LoVo (cell line): ENCODE results near the gene KLHL29.

Experiments used
- DNase-seq: peaks from one replicate; pipeline ENCODE4 v3.0.0-alpha.2; 2016; ENCODE audit warnings: low spot score

Gene KLHL29

GRCh38 chr2:23571085-23571484, 186.1 kb downstream of the KLHL29 start:
- DNase-seq = no peak

DNA sequence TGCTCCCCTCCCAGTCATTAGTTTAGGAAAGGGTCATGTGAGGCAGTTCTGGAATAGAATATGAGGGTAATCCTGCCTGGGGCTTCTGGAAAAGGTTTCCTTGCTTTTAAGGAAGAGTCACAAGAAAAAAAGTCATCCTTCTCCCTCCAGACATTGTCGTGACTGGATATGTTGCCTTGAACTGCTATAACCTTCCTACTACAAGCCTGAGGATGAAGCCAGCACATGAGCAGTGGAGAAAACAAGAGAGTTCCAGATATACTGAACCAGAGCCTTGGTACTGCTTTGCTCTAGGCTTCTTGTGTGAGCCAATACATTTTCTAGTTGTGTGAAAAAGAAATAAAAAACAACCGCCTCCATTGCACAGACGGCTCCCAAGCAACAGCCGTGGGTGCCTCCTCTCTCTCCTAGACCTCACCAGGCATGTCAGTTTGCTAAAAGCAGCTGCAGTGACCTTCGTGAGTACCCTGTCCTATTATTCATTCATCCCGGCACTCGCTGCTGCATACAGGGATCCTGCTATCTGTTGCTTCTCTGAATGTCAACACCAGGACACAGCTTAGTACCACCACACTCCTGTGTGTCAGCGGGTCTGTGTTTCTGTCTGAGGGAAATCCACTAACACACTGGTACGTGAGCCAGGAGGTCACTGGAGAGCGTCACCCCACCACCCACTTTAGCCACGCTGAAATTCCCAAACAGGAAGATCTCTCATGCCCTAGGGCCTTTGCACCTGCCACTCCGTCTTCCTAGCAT, 186.7 kb downstream of the KLHL29 start:
- DNase-seq = no peak

DNA sequence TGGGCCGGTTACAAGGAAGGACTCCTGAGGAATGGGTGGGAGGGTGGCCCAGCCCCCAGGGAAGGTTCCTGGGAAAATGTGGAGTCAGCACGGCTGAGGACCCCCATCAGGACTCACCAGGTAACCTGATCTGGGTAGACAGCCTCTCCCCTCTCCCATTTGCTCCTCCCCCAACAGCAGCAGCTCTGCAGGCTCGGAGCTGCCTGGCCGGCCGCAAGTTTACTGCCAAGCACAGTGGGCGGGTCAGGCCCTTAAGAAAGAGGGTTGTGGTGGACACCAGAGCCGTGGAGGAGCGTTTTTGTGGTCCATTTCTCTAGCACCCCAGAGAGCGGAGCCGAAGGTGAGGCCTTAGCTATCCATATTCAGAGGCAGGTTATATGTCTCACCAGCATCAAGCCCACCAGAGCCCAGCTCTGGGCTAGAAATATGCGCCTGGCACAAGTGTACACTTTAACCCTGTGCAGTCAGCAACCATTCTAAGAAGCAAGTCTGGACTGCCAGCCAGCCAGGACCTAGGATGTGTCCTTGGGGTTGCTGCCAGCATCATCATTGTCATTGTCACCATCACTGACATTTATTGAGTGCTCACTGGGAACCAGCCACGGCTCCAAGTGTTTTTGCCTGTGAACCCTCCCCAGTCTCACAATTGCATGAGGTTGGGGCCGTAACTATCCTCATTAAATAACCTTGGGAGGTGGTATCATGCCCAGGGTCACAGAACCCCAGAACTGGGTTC, 190.1 kb downstream of the KLHL29 start:
- DNase-seq = no peak

GRCh38 chr2:23578964-23579671, 194.1 kb downstream of the KLHL29 start:
- no peak for DNase-seq

DNA sequence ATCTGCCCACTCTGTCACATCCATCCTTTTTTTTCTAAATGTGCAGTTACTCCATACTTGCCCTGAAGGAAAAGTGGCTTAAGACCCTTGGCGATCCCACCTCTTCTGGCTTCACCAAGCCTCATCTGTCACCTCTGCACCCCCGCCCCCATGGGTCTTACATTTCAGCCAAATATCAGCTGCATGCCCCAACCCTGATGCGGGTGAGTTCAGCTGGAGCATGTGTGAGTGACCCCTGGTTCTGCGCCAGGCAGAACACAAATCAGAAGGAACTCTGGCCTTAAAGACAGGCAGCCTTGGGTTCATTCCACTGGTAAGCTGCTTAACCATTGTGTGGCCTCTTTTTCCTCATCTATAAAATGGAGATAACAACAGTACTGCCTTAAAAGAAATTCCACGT, 194.7 kb downstream of the KLHL29 start:
- DNase-seq = no peak

- DNase-seq = no peak
These were observed 198.5 kb downstream of the KLHL29 start for GRCh38 chr2:23583467-23583866.

DNA sequence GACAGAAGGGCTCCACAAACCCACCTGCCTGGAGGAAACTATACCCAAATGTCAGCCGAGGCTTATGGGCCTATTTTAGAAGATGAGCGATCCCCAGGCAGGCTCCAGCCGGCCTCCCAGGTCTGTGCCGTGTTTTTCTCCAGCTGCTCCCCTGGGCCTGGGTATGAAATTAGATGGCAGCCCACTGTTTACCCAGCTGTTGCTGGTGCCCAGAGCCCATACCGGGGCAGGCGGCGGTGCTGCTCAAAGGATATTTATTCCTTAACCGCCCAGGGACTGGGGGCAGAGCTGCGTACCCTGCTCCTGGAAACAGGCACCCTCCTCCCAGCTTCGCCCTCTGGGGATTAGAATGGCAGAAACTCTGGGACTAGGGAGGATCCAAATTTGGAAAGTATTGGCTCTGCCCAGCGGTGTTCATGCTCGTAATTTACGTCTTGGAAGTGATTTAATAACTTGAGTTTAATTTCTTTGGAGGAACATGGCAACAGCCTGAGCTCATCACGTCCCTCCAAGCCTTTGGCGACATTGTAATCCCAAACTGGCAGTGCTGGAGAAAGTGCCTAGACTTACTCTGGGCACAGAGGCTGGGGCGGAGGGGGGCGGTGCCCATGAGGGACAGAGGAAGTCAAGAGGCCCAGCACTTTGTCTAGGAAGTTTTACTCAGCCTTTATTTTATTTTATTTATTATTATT, 199.2 kb downstream of the KLHL29 start:
- DNase-seq = no peak

GRCh38 chr2:23585273-23586170, 200.5 kb downstream of the KLHL29 start:
- DNase-seq = no peak

GRCh38 chr2:23586741-23587306, 201.8 kb downstream of the KLHL29 start:
- no peak for DNase-seq

GRCh38 chr2:23587341-23587880, 202.4 kb downstream of the KLHL29 start:
- no peak for DNase-seq

GRCh38 chr2:23588106-23588505, 203.1 kb downstream of the KLHL29 start:
- DNase-seq = no peak

DNA sequence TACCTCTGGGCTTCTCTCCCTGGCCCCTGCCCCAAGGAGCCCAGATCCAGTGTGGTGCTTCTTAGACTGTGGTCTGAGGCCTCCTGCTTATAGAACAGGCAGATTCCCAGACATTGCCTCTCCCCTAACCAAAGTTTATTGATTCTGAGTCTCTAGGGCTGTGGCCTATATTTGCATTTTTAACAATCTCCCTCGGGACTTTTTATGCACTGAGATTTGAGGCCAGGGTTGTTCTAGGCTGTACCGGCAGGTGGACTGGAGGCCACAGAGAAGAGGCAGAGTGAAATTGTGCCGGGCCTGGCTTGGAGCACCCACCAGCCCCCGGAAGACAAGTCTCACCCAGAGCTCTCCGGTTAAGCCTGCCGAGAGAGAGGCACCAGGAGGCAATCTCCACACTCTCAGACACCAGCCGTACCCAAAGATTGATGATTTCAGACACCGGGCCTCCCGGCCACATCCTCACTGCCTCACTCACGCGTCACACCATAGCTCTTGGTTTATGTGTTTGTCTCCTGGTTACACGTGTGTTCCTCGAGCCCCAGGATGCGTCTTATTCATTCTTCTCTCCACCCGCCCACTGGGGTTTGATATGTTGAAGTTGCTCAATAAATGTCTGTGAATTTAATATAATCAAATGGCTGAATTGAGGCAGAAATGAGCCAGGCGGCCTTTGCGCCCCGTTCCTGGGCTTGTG, 203.7 kb downstream of the KLHL29 start:
- DNase-seq = no peak

DNA sequence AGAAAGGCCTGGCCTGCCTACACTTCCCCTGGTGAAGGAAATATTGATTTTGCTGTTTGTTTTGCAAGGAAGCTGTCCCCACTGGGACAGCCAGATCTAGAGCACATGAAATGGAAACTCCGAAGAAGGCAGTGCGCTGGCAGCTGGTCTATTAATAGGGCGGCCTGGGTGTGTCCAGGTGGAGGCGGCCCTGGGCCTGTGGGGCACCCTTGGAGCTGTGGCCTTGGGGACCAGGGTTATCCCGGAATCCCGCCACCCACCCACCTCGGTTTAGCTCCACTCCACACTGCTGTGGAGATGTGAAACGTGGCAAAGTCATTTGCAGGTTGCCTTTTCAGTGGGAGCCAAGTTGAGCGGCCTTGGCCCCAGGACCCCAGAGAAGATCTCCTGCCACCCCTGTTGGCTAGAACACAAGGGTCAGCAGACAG, 204.3 kb downstream of the KLHL29 start:
- no peak for DNase-seq

DNA sequence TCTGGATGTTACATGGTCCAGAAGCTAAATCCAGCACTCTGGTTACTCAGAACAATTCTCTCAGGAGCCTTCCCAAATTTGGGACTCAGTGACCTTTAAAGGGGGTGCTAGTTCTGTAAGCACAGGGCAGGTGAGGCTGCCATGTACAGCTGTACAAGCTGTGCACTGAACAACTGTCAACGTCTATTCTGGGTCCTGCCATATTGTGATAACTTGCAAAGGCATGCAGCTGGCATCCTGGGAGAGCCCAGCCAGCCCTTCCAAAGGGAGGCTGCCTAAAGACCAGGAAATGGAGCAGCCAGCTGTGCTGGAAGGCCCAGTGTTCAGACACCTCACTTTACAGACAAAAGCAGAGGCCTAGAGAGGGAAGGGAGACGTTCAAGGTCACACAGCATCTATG, 204.8 kb downstream of the KLHL29 start:
- no peak for DNase-seq

GRCh38 chr2:23590241-23590869, 205.4 kb downstream of the KLHL29 start:
- DNase-seq = no peak

DNA sequence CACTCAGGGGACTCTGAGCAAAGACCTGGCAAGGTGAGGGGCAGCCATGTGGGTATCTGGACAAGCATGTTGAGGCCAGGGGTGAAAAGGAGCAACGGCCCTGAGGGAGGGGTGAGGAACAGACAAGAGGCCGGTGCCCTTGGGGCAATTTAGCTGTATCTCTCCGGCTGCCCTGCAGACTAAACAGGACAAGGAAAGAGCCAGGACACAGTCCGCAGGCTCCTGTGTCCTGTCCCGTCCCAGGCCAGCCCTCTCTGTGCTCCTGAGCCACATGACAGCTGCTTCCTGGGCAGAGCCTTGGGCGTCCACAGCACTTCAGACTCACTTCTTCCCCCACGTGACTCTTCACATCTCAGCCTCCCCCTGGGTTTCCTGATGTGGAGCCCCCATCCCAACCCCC, 206.1 kb downstream of the KLHL29 start:
- DNase-seq = no peak

GRCh38 chr2:23592061-23592685, 207.2 kb downstream of the KLHL29 start:
- DNase-seq = no peak

GRCh38 chr2:23592898-23593751, 208.1 kb downstream of the KLHL29 start:
- DNase-seq = no peak
